ENCODE data around the gene MLXIPL.
"Not testable (repeated sequence)": the region's sequence is repeated elsewhere in the genome, so short reads cannot be mapped to it uniquely, and the experiment has no call there.

Gene MLXIPL

GRCh38 chr7:73555411-73555982 lies 68.8 kb downstream of the MLXIPL start:
- H3K4me3 ChIP-seq (ENCODE audit: low read length): peak overlapping the region; percentile 89
- no peak for DNase-seq (ENCODE audit: low read depth)
- H3K4me1 ChIP-seq (ENCODE audit: control insufficient read depth, insufficient read depth, low read length): peaks cover 30% of the 10 kb centered on the region
- no peaks in the 10 kb centered on the region for H3K9me3 ChIP-seq (ENCODE audit: control insufficient read depth, low read length)
- H3K9ac ChIP-seq (ENCODE audit: low read length): peak overlapping the region; percentile 93
- H3K27me3 ChIP-seq (replicated peaks; ENCODE audit: control insufficient read depth, insufficient read depth, low read length): no peaks in the 10 kb centered on the region
- H3K36me3 ChIP-seq (ENCODE audit: control insufficient read depth, insufficient read depth, low read length, severe bottlenecking): peaks cover 18% of the 10 kb centered on the region

DNA sequence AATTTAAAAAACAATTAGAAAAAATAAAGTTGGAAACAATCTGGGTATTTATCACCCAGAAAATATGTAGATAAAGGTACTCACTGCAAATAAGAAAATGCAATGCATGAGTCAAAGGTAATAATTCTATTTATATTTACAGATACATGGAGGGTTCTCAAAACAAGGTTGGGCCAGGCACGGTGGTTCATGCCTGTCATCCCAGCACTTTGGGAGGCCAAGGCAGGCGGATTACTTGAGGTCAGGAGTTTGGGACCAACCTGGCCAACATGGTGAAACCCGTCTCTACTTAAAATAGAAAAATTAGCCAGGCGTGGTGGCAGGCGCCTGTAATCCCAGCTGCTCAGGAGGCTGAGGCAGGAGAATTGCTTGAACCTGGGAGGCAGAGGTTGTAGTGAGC lies 74.2 kb downstream of the MLXIPL start:
- H3K9ac ChIP-seq (ENCODE audit: low read length); H3K9me3 ChIP-seq (ENCODE audit: control insufficient read depth, low read length); H3K4me3 ChIP-seq (ENCODE audit: low read length); DNase-seq (ENCODE audit: low read depth); H3K4me1 ChIP-seq (ENCODE audit: control insufficient read depth, insufficient read depth, low read length); H3K27me3 ChIP-seq (replicated peaks; ENCODE audit: control insufficient read depth, insufficient read depth, low read length): not testable (repeated sequence)
- peaks cover 36% of the 10 kb centered on the region for H3K36me3 ChIP-seq (ENCODE audit: control insufficient read depth, insufficient read depth, low read length, severe bottlenecking)

DNA sequence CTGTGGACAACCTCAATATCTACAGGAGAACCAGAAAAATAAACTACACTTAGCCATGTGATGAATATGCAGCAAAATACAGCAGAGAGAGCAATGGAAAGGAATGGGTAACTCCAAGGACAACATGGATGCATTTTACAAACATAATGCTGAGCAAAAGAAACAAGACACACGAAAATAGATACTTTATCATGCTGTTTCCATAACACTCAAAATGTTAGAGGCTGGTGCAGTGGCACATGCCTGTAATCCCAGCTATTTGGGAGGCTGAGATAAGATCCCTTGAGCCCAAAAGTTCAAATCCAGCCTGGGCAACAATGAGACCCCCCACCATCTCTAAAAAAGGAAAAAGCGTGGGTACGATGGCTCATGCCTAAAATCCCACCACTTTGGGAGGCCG lies 75.1 kb downstream of the MLXIPL start:
- Histone ChIP-seq H3K4me1 (ENCODE audit: control insufficient read depth, insufficient read depth, low read length) (no peaks in the 10 kb centered on the region), H3K4me3 (ENCODE audit: low read length) (no peak overlapping the region), H3K9me3 (ENCODE audit: control insufficient read depth, low read length) (no peaks in the 10 kb centered on the region), H3K9ac (ENCODE audit: low read length) (no peak overlapping the region), H3K36me3 (ENCODE audit: control insufficient read depth, insufficient read depth, low read length, severe bottlenecking) (peaks cover 33% of the 10 kb centered on the region), H3K27me3 (replicated peaks; ENCODE audit: control insufficient read depth, insufficient read depth, low read length) (no peaks in the 10 kb centered on the region)
- no peak for DNase-seq (ENCODE audit: low read depth)

- Histone ChIP-seq H3K36me3 (ENCODE audit: control insufficient read depth, insufficient read depth, low read length, severe bottlenecking) (peaks cover 44% of the 10 kb centered on the region), H3K27me3 (replicated peaks; ENCODE audit: control insufficient read depth, insufficient read depth, low read length) (no peaks in the 10 kb centered on the region), H3K9me3 (ENCODE audit: control insufficient read depth, low read length) (no peaks in the 10 kb centered on the region), H3K4me3 (ENCODE audit: low read length) (no peak overlapping the region), H3K9ac (ENCODE audit: low read length) (no peak overlapping the region), H3K4me1 (ENCODE audit: control insufficient read depth, insufficient read depth, low read length) (no peaks in the 10 kb centered on the region)
- no peak for DNase-seq (ENCODE audit: low read depth)
These were observed 76.5 kb downstream of the MLXIPL start for GRCh38 chr7:73547841-73548240.

GRCh38 chr7:73544678-73545077 lies 79.6 kb downstream of the MLXIPL start:
- no peak for DNase-seq (ENCODE audit: low read depth)
- Histone ChIP-seq H3K36me3 (ENCODE audit: control insufficient read depth, insufficient read depth, low read length, severe bottlenecking) (peaks cover 47% of the 10 kb centered on the region), H3K9ac (ENCODE audit: low read length) (no peak overlapping the region), H3K9me3 (ENCODE audit: control insufficient read depth, low read length) (no peaks in the 10 kb centered on the region), H3K4me3 (ENCODE audit: low read length) (no peak overlapping the region), H3K27me3 (replicated peaks; ENCODE audit: control insufficient read depth, insufficient read depth, low read length) (no peaks in the 10 kb centered on the region), H3K4me1 (ENCODE audit: control insufficient read depth, insufficient read depth, low read length) (no peaks in the 10 kb centered on the region)
